Neural cell (in vitro differentiated cells): ENCODE measurements around the gene IL10RB. TPM values are rescaled to one million over a fixed set of nuclear protein-coding genes. Genes with fewer than 3 reads are reported as not detected.

ENCODE experiments used
- H2AFZ ChIP-seq: fragments of 200-600, 300-800 bp; sonication (generic), shearing (Covaris generic); 2 replicates; pipeline ENCODE4 v1.6.0; 2014; ENCODE audit warnings: low read depth, mild to moderate bottlenecking, antibody characterized with exemption, low read length, moderate library complexity
- H3F3A ChIP-seq: fragments of 200-600 bp; shearing (Covaris generic); 2 replicates; pipeline ENCODE4 v1.6.1; 2016; ENCODE audit warnings: mild to moderate bottlenecking, moderate library complexity, mixed read lengths, antibody characterized with exemption, low read length; ENCODE audit not compliant: insufficient read depth, poor library complexity, severe bottlenecking
- H3K27ac ChIP-seq: fragments of 200-600, 300-800 bp; sonication (generic), shearing (Covaris generic); 2 replicates; pipeline ENCODE4 v1.5.1; 2014; ENCODE audit warnings: mild to moderate bottlenecking, low read length, moderate library complexity
- H3K27me3 ChIP-seq: fragments of 300-800, 200-600 bp; sonication (generic), shearing (Covaris generic); 2 replicates; pipeline ENCODE4 v1.6.0; 2014; ENCODE audit warnings: mild to moderate bottlenecking, low read depth, low read length, moderate library complexity; ENCODE audit not compliant: insufficient read depth
- H3K36me3 ChIP-seq: fragments of 300-800, 200-600 bp; sonication (generic), shearing (Covaris generic); 2 replicates; pipeline ENCODE4 v1.5.1; 2014; ENCODE audit warnings: mild to moderate bottlenecking, antibody characterized with exemption, low read length, moderate library complexity; ENCODE audit not compliant: insufficient read depth
- H3K4me2 ChIP-seq: fragments of 300-800, 200-600 bp; sonication (generic), shearing (Covaris generic); 2 replicates; pipeline ENCODE4 v1.6.0; 2014; ENCODE audit warnings: mild to moderate bottlenecking, low read length
- H3K4me3 ChIP-seq: fragments of 300-800, 200-600 bp; sonication (generic), shearing (Covaris generic); 2 replicates; pipeline ENCODE4 v1.5.1; 2014; ENCODE audit warnings: mild to moderate bottlenecking, low read length, moderate library complexity
- H3K79me2 ChIP-seq: fragments of 200-600 bp; shearing (Covaris generic); replicated peaks from 2 replicates; pipeline ENCODE4 v1.6.0; 2014; ENCODE audit warnings: mild to moderate bottlenecking, low read length, moderate library complexity; ENCODE audit not compliant: insufficient read depth
- H3K9ac ChIP-seq: fragments of 300-800, 200-600 bp; sonication (generic), shearing (Covaris generic); 2 replicates; pipeline ENCODE4 v1.6.1; 2016; ENCODE audit warnings: mild to moderate bottlenecking, low read length, mixed read lengths
- H3K9me2 ChIP-seq: fragments of 200-600 bp; shearing (Covaris generic); 2 replicates; pipeline ENCODE4 v1.6.1; 2016; ENCODE audit warnings: mild to moderate bottlenecking, low read length, mixed read lengths; ENCODE audit not compliant: insufficient read depth
- H3K9me3 ChIP-seq: fragments of 200-600, 300-800 bp; sonication (generic), shearing (Covaris generic); 2 replicates; pipeline ENCODE4 v1.6.1; 2016; ENCODE audit warnings: mild to moderate bottlenecking, mixed run types, low read length, moderate library complexity, mixed read lengths
- H4K20me1 ChIP-seq: fragments of 200-600 bp; shearing (Covaris generic); 2 replicates; pipeline ENCODE4 v1.6.1; 2016; ENCODE audit warnings: mild to moderate bottlenecking, mixed run types; ENCODE audit not compliant: insufficient read depth
- EP300 ChIP-seq: fragments of 450-650 bp; conservative IDR thresholded peaks from 2 replicates; pipeline ENCODE4 v1.6.1; 2014; ENCODE audit warnings: antibody characterized with exemption, mild to moderate bottlenecking, moderate library complexity; ENCODE audit not compliant: poor library complexity, severe bottlenecking
- EZH2 ChIP-seq: fragments of 200-600, 300-800 bp; shearing (Covaris generic), sonication (generic); IDR thresholded peaks from 2 replicates; pipeline ENCODE4 v1.6.1; 2014; ENCODE audit warnings: antibody characterized with exemption, low read length, borderline replicate concordance, mild to moderate bottlenecking; ENCODE audit not compliant: insufficient read depth, poor library complexity, severe bottlenecking
- MXI1 ChIP-seq: fragments of 450-650 bp; conservative IDR thresholded peaks from 2 replicates; pipeline ENCODE4 v1.6.1; 2014; ENCODE audit warnings: antibody characterized with exemption, mild to moderate bottlenecking; ENCODE audit not compliant: poor library complexity, severe bottlenecking
- POLR2AphosphoS5 ChIP-seq: IDR thresholded peaks from 2 replicates; pipeline ENCODE4 v1.6.1; 2012
- RAD21 ChIP-seq: fragments of 450-650 bp; conservative IDR thresholded peaks from 2 replicates; pipeline ENCODE4 v1.6.1; 2014; ENCODE audit warnings: antibody characterized with exemption, mild to moderate bottlenecking, moderate library complexity
- REST ChIP-seq: IDR thresholded peaks from 2 replicates; pipeline ENCODE4 v1.6.1; 2012; ENCODE audit warnings: borderline replicate concordance
- SMC3 ChIP-seq: fragments of 450-650 bp; conservative IDR thresholded peaks from 2 replicates; pipeline ENCODE4 v1.6.1; 2014; ENCODE audit warnings: antibody characterized with exemption, mild to moderate bottlenecking, moderate library complexity; ENCODE audit not compliant: poor library complexity
- TAF1 ChIP-seq: IDR thresholded peaks from 2 replicates; pipeline ENCODE4 v1.6.1; 2012; ENCODE audit warnings: low read depth
- polyA plus RNA-seq: library from polyadenylated mRNA; depleted of rRNA; stranded (reverse); fragments of >200 nt; gene quantifications from 2 replicates; pipeline ENCODE4 v1.2.3, GENCODE V29; 2014
- TF ChIP-seq, protein P1 (sequence below): fragments of 450-650 bp; IDR thresholded peaks from 2 replicates; pipeline ENCODE4 v1.5.1; 2014; ENCODE audit warnings: antibody characterized with exemption, mild to moderate bottlenecking, moderate library complexity; ENCODE audit not compliant: poor library complexity, severe bottlenecking

The IL10RB gene
- polyA plus RNA-seq, 1 donor from 2014 or later, result 6.0 TPM

DNA sequence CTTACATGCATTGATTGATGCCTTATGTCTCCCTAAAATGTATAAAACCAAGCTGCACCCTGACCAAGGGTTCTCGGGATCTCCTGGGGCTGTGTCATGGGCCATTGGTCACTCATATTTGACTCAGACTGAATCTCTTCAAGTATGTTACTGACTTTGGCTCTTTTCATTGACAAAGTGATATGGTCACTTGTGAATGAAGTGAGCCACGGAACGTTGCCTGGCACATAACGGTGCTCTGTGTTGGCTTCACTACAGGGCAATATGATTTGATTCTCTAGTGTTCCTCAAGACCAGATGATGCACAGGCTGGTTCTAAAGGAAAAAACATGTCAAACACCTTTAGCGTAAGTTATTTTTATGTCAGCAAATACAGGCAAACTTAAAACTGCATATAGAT is 11.4 kb upstream of the IL10RB start:
- H3K36me3 ChIP-seq, result peaks cover 6% of the 10 kb centered on the region
- no peaks in the 10 kb centered on the region for H3K27me3 ChIP-seq
- H3K9ac ChIP-seq, result no peak overlapping the region
- no peaks in the 10 kb centered on the region for H3K9me3 ChIP-seq
- TF ChIP-seq, protein P1, sequence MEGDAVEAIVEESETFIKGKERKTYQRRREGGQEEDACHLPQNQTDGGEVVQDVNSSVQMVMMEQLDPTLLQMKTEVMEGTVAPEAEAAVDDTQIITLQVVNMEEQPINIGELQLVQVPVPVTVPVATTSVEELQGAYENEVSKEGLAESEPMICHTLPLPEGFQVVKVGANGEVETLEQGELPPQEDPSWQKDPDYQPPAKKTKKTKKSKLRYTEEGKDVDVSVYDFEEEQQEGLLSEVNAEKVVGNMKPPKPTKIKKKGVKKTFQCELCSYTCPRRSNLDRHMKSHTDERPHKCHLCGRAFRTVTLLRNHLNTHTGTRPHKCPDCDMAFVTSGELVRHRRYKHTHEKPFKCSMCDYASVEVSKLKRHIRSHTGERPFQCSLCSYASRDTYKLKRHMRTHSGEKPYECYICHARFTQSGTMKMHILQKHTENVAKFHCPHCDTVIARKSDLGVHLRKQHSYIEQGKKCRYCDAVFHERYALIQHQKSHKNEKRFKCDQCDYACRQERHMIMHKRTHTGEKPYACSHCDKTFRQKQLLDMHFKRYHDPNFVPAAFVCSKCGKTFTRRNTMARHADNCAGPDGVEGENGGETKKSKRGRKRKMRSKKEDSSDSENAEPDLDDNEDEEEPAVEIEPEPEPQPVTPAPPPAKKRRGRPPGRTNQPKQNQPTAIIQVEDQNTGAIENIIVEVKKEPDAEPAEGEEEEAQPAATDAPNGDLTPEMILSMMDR, result no peak
- TF ChIP-seq EP300 (no peak), EZH2 (no peak), SMC3 (no peak), TAF1 (no peak), RAD21 (no peak), REST (no peak), POLR2AphosphoS5 (no peak), MXI1 (no peak)
- H3K4me2 ChIP-seq, result no peak overlapping the region
- no peaks in the 10 kb centered on the region for H3K79me2 ChIP-seq
- H4K20me1 ChIP-seq, result no peaks in the 10 kb centered on the region
- H3K27ac ChIP-seq, result no peak overlapping the region
- H3K9me2 ChIP-seq, result no peaks in the 10 kb centered on the region
- no peak overlapping the region for H3K4me3 ChIP-seq
- H2AFZ ChIP-seq, result no peak overlapping the region
- no peaks in the 10 kb centered on the region for H3F3A ChIP-seq

GRCh38 chr21:33255404-33255803 is 10.8 kb upstream of the IL10RB start:
- no peaks in the 10 kb centered on the region for H3F3A ChIP-seq
- H3K27me3 ChIP-seq, result no peaks in the 10 kb centered on the region
- H3K79me2 ChIP-seq, result no peaks in the 10 kb centered on the region
- peaks cover 6% of the 10 kb centered on the region for H3K36me3 ChIP-seq
- no peak overlapping the region for H3K4me3 ChIP-seq
- H3K27ac ChIP-seq, result no peak overlapping the region
- H4K20me1 ChIP-seq, result no peaks in the 10 kb centered on the region
- no peaks in the 10 kb centered on the region for H3K9me3 ChIP-seq
- H3K4me2 ChIP-seq, result no peak overlapping the region
- no peak overlapping the region for H3K9ac ChIP-seq
- H2AFZ ChIP-seq, result no peak overlapping the region
- TF ChIP-seq MXI1 (no peak), EZH2 (no peak), SMC3 (no peak)
- TF ChIP-seq, protein P1, result no peak
- no peaks in the 10 kb centered on the region for H3K9me2 ChIP-seq
